Activated CD4-positive, alpha-beta memory T cell treated with anti-CD3 and anti-CD28 coated beads, Interleukin-2, amount 10 ng/mL, durations not matched to agents 7 days and 5 days (primary cell): Measurements from ENCODE around the gene PRPF38A. TPM values are rescaled to one million over a fixed set of nuclear protein-coding genes. Genes with fewer than 3 reads are reported as not detected.

ENCODE experiments used
- total RNA-seq, 2 experiments: library from RNA; stranded (reverse); gene quantifications; one replicate each; pipeline ENCODE4 v1.2.3, GENCODE V29; 2021

The PRPF38A gene
- total RNA-seq, 2 experiments from 2014 or later = 84.1 to 86.5 TPM

Other genes starting within 250 kb of the PRPF38A start
- gene CC2D1B, start 38.4 kb upstream of the PRPF38A start, total RNA-seq = 10 to 100 TPM; 43.8 to 46.9 TPM
- gene ORC1, start 179 bp upstream of the PRPF38A start, total RNA-seq = 10 to 100 TPM; 27.0 to 28.3 TPM
- gene TUT4, start 148.5 kb downstream of the PRPF38A start, total RNA-seq = 10 to 100 TPM; 68.1 to 71.8 TPM
- gene GPX7, start 197.8 kb downstream of the PRPF38A start, total RNA-seq = 10 to 100 TPM; 21.2 to 23.5 TPM
- gene SHISAL2A, start 228.6 kb downstream of the PRPF38A start, total RNA-seq = 10 to 100 TPM; 10.8 to 11.4 TPM